Liver (tissue), 9 donors: ENCODE measurements around the gene ITGB4. TPM values are rescaled to one million over a fixed set of nuclear protein-coding genes. Genes with fewer than 3 reads are reported as not detected.

Experiments
- DNase-seq: peaks from one replicate; pipeline ENCODE4 v3.0.0-alpha.2; 2017; ENCODE audit warnings: low spot score
- H3K27ac ChIP-seq, 2 donors: one replicate each; pipeline ENCODE4 v1.7.0; 2013; ENCODE audit warnings: inconsistent platforms in 2 of 2, low read length in 2 of 2, control low read depth in 1 of 2, low read depth in 1 of 2, mild to moderate bottlenecking in 1 of 2
- H3K27me3 ChIP-seq, 4 donors: one replicate each; pipeline versions ENCODE4 v1.6.1 to v1.7.0; 2013; ENCODE audit warnings: low read length in 3 of 4, inconsistent platforms in 1 of 4, mild to moderate bottlenecking in 1 of 4, moderate library complexity in 1 of 4; ENCODE audit not compliant: control insufficient read depth in 4 of 4, insufficient read depth in 4 of 4
- H3K36me3 ChIP-seq, 4 donors: one replicate each; pipeline versions ENCODE4 v1.6.1 to v1.7.0; 2013; ENCODE audit warnings: low read length in 3 of 4, mild to moderate bottlenecking in 3 of 4, low read depth in 1 of 4, moderate library complexity in 1 of 4; ENCODE audit not compliant: control insufficient read depth in 4 of 4, insufficient read depth in 3 of 4
- H3K4me1 ChIP-seq, 4 donors: one replicate each; pipeline versions ENCODE4 v1.6.1 to v1.7.0; 2013; ENCODE audit warnings: low read length in 3 of 4, mild to moderate bottlenecking in 3 of 4, moderate library complexity in 1 of 4; ENCODE audit not compliant: control insufficient read depth in 4 of 4, insufficient read depth in 4 of 4
- H3K4me3 ChIP-seq, 3 donors: one replicate each; pipeline versions ENCODE4 v1.6.1 to v1.7.0; 2013; ENCODE audit warnings: low read length in 3 of 3, control low read depth in 1 of 3, low read depth in 1 of 3, mild to moderate bottlenecking in 1 of 3
- H3K9ac ChIP-seq, 2 donors: one replicate each; pipeline ENCODE4 v1.7.0; 2013; ENCODE audit warnings: low read length in 2 of 2, mild to moderate bottlenecking in 2 of 2, moderate library complexity in 2 of 2, control low read depth in 1 of 2, low read depth in 1 of 2
- H3K9me3 ChIP-seq, 4 donors: one replicate each; pipeline versions ENCODE4 v1.6.1 to v1.7.0; 2013; ENCODE audit warnings: low read length in 3 of 4; ENCODE audit not compliant: control insufficient read depth in 4 of 4
- EGR1 ChIP-seq, 2 donors: IDR thresholded peaks; 2 replicates each; pipeline ENCODE4 v1.6.1; 2016 to 2018; ENCODE audit warnings: antibody characterized with exemption in 2 of 2, low read depth in 2 of 2
- FOXA1 ChIP-seq: IDR thresholded peaks from 2 replicates; pipeline ENCODE4 v1.6.1; 2016; ENCODE audit warnings: antibody characterized with exemption
- FOXA2 ChIP-seq: IDR thresholded peaks from 2 replicates; pipeline ENCODE4 v1.6.1; 2016; ENCODE audit warnings: antibody characterized with exemption
- GABPA ChIP-seq, 2 donors: IDR thresholded peaks in 1 of 2; conservative IDR thresholded peaks in 1 of 2; 2 replicates each; pipeline ENCODE4 v1.6.1; 2016; ENCODE audit warnings: antibody characterized with exemption in 2 of 2, mild to moderate bottlenecking in 1 of 2, moderate library complexity in 1 of 2
- HNF4A ChIP-seq, 2 donors: conservative IDR thresholded peaks; 2 replicates each; pipeline ENCODE4 v1.6.1; 2016; ENCODE audit warnings: antibody characterized with exemption in 2 of 2, mild to moderate bottlenecking in 2 of 2
- HNF4G ChIP-seq: IDR thresholded peaks from 2 replicates; pipeline ENCODE4 v1.6.1; 2016; ENCODE audit warnings: antibody characterized with exemption
- JUND ChIP-seq, 2 donors: IDR thresholded peaks; 2 replicates each; pipeline ENCODE4 v1.6.1; 2016; ENCODE audit warnings: antibody characterized with exemption in 2 of 2
- NR2F2 ChIP-seq: IDR thresholded peaks from 2 replicates; pipeline ENCODE4 v1.6.1; 2016; ENCODE audit warnings: antibody characterized with exemption
- RAD21 ChIP-seq, 2 donors: IDR thresholded peaks; 2 replicates each; pipeline ENCODE4 v1.6.1; 2016; ENCODE audit warnings: antibody characterized with exemption in 2 of 2, mild to moderate bottlenecking in 2 of 2
- RXRA ChIP-seq, 2 donors: IDR thresholded peaks; 2 replicates each; pipeline ENCODE4 v1.6.1; 2017 to 2018; ENCODE audit warnings: antibody characterized with exemption in 2 of 2, mild to moderate bottlenecking in 1 of 2
- SP1 ChIP-seq: IDR thresholded peaks from 2 replicates; pipeline ENCODE4 v1.6.1; 2018; ENCODE audit warnings: antibody characterized with exemption, mild to moderate bottlenecking
- YY1 ChIP-seq: IDR thresholded peaks from 2 replicates; pipeline ENCODE4 v1.6.1; 2016; ENCODE audit warnings: antibody characterized with exemption, mild to moderate bottlenecking
- WGBS: extraction: QIAGEN DNeasy Blood & Tissue Kit; methylation state at CpG from one replicate; pipeline ENCODE4 v1.1.7; 2013; 5-methylcytosine and 5-hydroxymethylcytosine counted together
- polyA plus RNA-seq, 2 donors: library from polyadenylated mRNA; stranded (reverse) in 1 of 2; unstranded in 1 of 2; fragments of 200-250 nt in 1 of 2; fragments of >200 nt in 1 of 2; fragmentation: Nextera tagmentation in 1 of 2; extraction: Ambion mirVana in 1 of 2; gene quantifications; one replicate each; pipeline versions ENCODE4 v1.2.1 to v1.2.3, GENCODE V29; 2013 to 2015
- total RNA-seq, 2 donors: library from RNA; depleted of rRNA; stranded (reverse); fragments of >200 nt; gene quantifications; one replicate each; pipeline ENCODE4 v1.2.3, GENCODE V29; 2014
- TF ChIP-seq, protein P1 (sequence below): IDR thresholded peaks from 2 replicates; pipeline ENCODE4 v1.6.1; 2016; ENCODE audit warnings: antibody characterized with exemption
- TF ChIP-seq, protein P2 (sequence below): fragments of 150-350 bp; IDR thresholded peaks from 2 replicates; pipeline ENCODE4 v1.5.1; 2017; ENCODE audit warnings: improper control_type of control experiment, low read depth, low read length; ENCODE audit not compliant: missing input control
- TF ChIP-seq, protein P3 (sequence below): IDR thresholded peaks from 2 replicates; pipeline ENCODE4 v1.6.1; 2016; ENCODE audit warnings: antibody characterized with exemption
- TF ChIP-seq, protein P4 (sequence below): IDR thresholded peaks from 2 replicates; pipeline ENCODE4 v1.6.1; 2016; ENCODE audit warnings: antibody characterized with exemption
- donor health status: healthy.
- donor health status: healthy.
- donor health status: healthy.
- donor health status: healthy.
- donor health status: healthy.

The ITGB4 gene
- total and polyA plus RNA-seq, 4 donors: 0.42 to 1.4 (median 1.3) TPM

DNA sequence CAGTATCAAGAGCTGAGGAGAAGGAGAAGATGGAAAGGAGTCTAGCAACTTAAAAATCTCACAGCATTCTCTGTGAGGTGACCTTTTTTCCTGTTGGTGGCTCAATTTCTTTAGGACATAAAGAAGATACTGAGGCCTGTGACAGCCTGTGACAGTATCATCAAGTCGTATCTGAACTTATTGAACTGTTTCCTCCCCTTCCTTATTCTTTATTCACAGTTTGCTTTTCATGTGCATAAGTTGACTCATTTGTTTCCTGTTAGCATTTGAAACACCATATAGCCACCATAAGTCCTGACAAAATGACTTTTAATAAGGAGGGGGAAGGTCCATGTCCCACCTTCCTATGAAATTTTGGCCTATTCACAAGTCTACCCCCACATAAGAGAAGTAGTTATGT is 72.2 kb downstream of the ITGB4 start:
- 83% methylated on average over 1 of the region's 1 CpG for WGBS

DNA sequence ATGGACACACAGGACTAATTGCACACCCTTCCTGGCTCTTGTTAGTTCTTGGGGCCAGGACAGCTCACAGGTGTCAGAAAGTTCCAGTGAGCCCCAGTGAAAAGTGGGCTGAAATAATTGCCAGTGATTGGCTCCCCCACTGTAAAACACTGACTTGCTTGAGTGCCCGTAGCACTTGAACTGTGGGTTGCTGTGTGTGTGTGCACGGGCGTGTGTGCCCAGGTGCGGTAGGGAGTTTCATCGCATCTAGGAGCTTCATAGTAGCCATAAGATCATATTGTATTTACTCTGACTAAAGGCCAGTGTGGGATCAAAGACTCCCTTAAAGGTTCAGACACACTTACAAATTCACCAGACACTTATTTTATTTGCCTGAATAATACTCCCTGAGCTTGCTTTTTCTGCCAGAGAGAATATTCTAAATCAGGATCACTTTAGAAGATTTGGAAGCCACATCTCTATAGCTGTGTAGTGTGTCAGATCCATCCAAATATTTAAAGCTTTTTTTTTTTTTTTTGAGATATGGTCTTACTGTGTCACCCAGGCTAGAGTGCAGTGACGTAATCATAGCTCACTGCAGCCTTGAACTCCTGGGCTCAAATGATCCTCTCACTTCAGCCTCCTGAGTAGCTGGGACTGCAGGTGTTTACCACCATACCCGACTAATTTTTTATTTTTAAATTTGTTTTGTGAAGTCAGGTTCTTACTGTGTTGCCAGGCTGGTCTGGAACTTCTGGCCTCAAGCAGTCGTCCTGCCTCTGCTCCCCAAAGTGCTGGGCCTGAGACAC is 74.8 kb downstream of the ITGB4 start:
- no peak overlapping the region for H3K4me3 ChIP-seq
- no peaks in the 10 kb centered on the region for H3K4me1 ChIP-seq
- 91% methylated on average over 8 of the region's 8 CpGs for WGBS
- peaks cover 2 to 23% (median 19%) of the 10 kb centered on the region in 4 donors for H3K36me3 ChIP-seq
- TF ChIP-seq RAD21 (IDR thresholded peaks at IDR 0.05) (no peak), GABPA (IDR thresholded peaks at IDR 0.05 in 1 of 2, conservative IDR thresholded peaks at IDR 0.05 in 1 of 2) (no peak), JUND (IDR thresholded peaks at IDR 0.05) (no peak), FOXA1 (no peak), NR2F2 (no peak), HNF4G (no peak), RXRA (IDR thresholded peaks at IDR 0.05) (no peak), YY1 (no peak), FOXA2 (no peak), SP1 (no peak)
- TF ChIP-seq, protein P1, sequence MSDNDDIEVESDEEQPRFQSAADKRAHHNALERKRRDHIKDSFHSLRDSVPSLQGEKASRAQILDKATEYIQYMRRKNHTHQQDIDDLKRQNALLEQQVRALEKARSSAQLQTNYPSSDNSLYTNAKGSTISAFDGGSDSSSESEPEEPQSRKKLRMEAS: no peak
- TF ChIP-seq, protein P2, sequence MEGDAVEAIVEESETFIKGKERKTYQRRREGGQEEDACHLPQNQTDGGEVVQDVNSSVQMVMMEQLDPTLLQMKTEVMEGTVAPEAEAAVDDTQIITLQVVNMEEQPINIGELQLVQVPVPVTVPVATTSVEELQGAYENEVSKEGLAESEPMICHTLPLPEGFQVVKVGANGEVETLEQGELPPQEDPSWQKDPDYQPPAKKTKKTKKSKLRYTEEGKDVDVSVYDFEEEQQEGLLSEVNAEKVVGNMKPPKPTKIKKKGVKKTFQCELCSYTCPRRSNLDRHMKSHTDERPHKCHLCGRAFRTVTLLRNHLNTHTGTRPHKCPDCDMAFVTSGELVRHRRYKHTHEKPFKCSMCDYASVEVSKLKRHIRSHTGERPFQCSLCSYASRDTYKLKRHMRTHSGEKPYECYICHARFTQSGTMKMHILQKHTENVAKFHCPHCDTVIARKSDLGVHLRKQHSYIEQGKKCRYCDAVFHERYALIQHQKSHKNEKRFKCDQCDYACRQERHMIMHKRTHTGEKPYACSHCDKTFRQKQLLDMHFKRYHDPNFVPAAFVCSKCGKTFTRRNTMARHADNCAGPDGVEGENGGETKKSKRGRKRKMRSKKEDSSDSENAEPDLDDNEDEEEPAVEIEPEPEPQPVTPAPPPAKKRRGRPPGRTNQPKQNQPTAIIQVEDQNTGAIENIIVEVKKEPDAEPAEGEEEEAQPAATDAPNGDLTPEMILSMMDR: no peak
- DNase-seq: no peak
- H3K9ac ChIP-seq: no peak overlapping the region
- no peaks in the 10 kb centered on the region for H3K9me3 ChIP-seq
- H3K27ac ChIP-seq: no peak overlapping the region
- H3K27me3 ChIP-seq: no peaks in the 10 kb centered on the region

More for the DNA sequence above, 72.2 kb downstream of the ITGB4 start:
- no peak overlapping the region for H3K4me3 ChIP-seq
- H3K27ac ChIP-seq: no peak overlapping the region
- H3K36me3 ChIP-seq: peaks cover 0 to 16% (median 10%) of the 10 kb centered on the region in 4 donors
- no peaks in the 10 kb centered on the region for H3K27me3 ChIP-seq
- DNase-seq: no peak
- no peaks in the 10 kb centered on the region for H3K4me1 ChIP-seq
- TF ChIP-seq RXRA (IDR thresholded peaks at IDR 0.05): no peak
- TF ChIP-seq HNF4A (conservative IDR thresholded peaks at IDR 0.05): no peak
- no peak for TF ChIP-seq FOXA1
- no peak for TF ChIP-seq GABPA (IDR thresholded peaks at IDR 0.05 in 1 of 2, conservative IDR thresholded peaks at IDR 0.05 in 1 of 2)
- TF ChIP-seq YY1: no peak
- TF ChIP-seq, protein P3, sequence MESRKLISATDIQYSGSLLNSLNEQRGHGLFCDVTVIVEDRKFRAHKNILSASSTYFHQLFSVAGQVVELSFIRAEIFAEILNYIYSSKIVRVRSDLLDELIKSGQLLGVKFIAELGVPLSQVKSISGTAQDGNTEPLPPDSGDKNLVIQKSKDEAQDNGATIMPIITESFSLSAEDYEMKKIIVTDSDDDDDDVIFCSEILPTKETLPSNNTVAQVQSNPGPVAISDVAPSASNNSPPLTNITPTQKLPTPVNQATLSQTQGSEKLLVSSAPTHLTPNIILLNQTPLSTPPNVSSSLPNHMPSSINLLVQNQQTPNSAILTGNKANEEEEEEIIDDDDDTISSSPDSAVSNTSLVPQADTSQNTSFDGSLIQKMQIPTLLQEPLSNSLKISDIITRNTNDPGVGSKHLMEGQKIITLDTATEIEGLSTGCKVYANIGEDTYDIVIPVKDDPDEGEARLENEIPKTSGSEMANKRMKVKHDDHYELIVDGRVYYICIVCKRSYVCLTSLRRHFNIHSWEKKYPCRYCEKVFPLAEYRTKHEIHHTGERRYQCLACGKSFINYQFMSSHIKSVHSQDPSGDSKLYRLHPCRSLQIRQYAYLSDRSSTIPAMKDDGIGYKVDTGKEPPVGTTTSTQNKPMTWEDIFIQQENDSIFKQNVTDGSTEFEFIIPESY: no peak
- no peak for TF ChIP-seq FOXA2
- no peak for TF ChIP-seq NR2F2
- H3K9me3 ChIP-seq: no peaks in the 10 kb centered on the region
- no peak overlapping the region for H3K9ac ChIP-seq

DNA sequence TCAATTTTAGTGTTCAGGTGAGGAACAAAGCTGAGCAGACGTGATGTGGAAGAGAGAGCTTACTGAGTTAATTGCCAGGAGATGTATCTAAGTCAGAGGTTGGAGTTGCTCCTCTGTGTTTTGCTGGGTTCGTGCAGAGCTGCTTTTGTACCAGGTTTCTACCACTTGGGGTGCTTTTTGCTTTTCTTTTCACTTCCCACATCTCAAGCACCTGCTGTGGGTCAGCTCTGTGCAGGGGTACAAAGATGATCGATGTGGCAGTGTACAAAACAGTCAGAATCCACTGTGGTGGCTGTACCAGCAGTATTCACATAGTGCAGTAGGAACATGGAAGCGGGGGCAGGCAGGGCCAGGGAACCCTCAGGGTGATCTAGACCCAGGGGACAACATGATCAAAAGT is 78.1 kb downstream of the ITGB4 start:
- H3K36me3 ChIP-seq: peaks cover 4 to 17% (median 12%) of the 10 kb centered on the region in 4 donors
- H3K4me1 ChIP-seq: no peaks in the 10 kb centered on the region
- no peak overlapping the region for H3K9ac ChIP-seq
- 96% methylated on average over 4 of the region's 4 CpGs for WGBS
- no peaks in the 10 kb centered on the region for H3K27me3 ChIP-seq
- no peak for DNase-seq
- H3K9me3 ChIP-seq: no peaks in the 10 kb centered on the region
- H3K27ac ChIP-seq: no peak overlapping the region
- no peak overlapping the region for H3K4me3 ChIP-seq
- TF ChIP-seq, protein P4, sequence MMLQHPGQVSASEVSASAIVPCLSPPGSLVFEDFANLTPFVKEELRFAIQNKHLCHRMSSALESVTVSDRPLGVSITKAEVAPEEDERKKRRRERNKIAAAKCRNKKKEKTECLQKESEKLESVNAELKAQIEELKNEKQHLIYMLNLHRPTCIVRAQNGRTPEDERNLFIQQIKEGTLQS: no peak
- TF ChIP-seq SP1: no peak
- TF ChIP-seq RAD21 (IDR thresholded peaks at IDR 0.05): no peak
- no peak for TF ChIP-seq NR2F2
- TF ChIP-seq GABPA (IDR thresholded peaks at IDR 0.05 in 1 of 2, conservative IDR thresholded peaks at IDR 0.05 in 1 of 2): no peak
- TF ChIP-seq, protein P2: no peak
- TF ChIP-seq, protein P1: no peak
- TF ChIP-seq FOXA1: no peak
- TF ChIP-seq, protein P3: no peak
- no peak for TF ChIP-seq JUND (IDR thresholded peaks at IDR 0.05)
- TF ChIP-seq RXRA (IDR thresholded peaks at IDR 0.05): no peak
- TF ChIP-seq EGR1 (IDR thresholded peaks at IDR 0.05; ENCODE audit: low read depth in 2 of 2): no peak
- no peak for TF ChIP-seq YY1
- TF ChIP-seq HNF4G: no peak
